MCF 10A (cell line): ENCODE data around the gene CEP112. TPM values are rescaled to one million over a fixed set of nuclear protein-coding genes. Genes with fewer than 3 reads are reported as not detected.
A peak's percentile ranks its signal among the peaks of the same experiment; 100 is the strongest.

ENCODE experiments used
- BruUV-seq: library from RNA; stranded (reverse); fragments of 400-500 nt; replicated peaks from 2 replicates; lab custom pipeline; 2021; lab: Mats Ljungman, UMichigan
- CTCF ChIA-PET: fragments of 300-600 bp; sonication (Branson Sonifier 250); formaldehyde crosslinking; extraction: SDS; loops from one replicate; lab custom pipeline; 2021; ENCODE audit warnings: antibody characterized with exemption, inconsistent platforms; lab: Yijun Ruan, JAX
- POLR2A ChIA-PET: fragments of 300-600, 350-650 bp; sonication (Branson Sonifier 250); formaldehyde crosslinking; extraction: SDS; loops from one replicate; lab custom pipeline; 2020; ENCODE audit warnings: antibody characterized with exemption, inconsistent platforms; lab: Yijun Ruan, JAX
- DNase-seq: peaks from one replicate; pipeline ENCODE4 v3.0.0-alpha.2; 2018; ENCODE audit not compliant: unreplicated experiment
- H3K27ac Mint-ChIP-seq: one replicate; pipeline ENCODE4 v1.8.0; 2022; ENCODE audit warnings: mild to moderate bottlenecking, low read depth, mixed read lengths; ENCODE audit not compliant: unreplicated experiment
- H3K27me3 Mint-ChIP-seq: one replicate; pipeline ENCODE4 v1.8.0; 2022; ENCODE audit warnings: mixed read lengths; ENCODE audit not compliant: insufficient read depth, unreplicated experiment
- H3K36me3 Mint-ChIP-seq: one replicate; pipeline ENCODE4 v1.8.0; 2022; ENCODE audit warnings: mild to moderate bottlenecking, moderate library complexity, mixed read lengths; ENCODE audit not compliant: insufficient read depth, unreplicated experiment
- H3K4me1 Mint-ChIP-seq: one replicate; pipeline ENCODE4 v1.8.0; 2022; ENCODE audit warnings: mixed read lengths; ENCODE audit not compliant: insufficient read depth, unreplicated experiment
- H3K4me3 Mint-ChIP-seq: one replicate; pipeline ENCODE4 v1.8.0; 2022; ENCODE audit warnings: mild to moderate bottlenecking, moderate library complexity, mixed read lengths; ENCODE audit not compliant: unreplicated experiment
- H3K9me3 Mint-ChIP-seq: one replicate; pipeline ENCODE4 v1.8.0; 2022; ENCODE audit warnings: mixed read lengths; ENCODE audit not compliant: unreplicated experiment
- CTCF ChIP-seq: fragments of 200-600 bp; IDR thresholded peaks from one replicate; pipeline ENCODE4 v1.8.0; 2022; ENCODE audit warnings: antibody characterized with exemption, mild to moderate bottlenecking; ENCODE audit not compliant: unreplicated experiment
- intact Hi-C: fragments of 100-400 bp; cut with micrococcal nuclease; formaldehyde crosslinking; loops from 2 replicates; pipeline ENCODE4 v1.14.1; 2022
- total RNA-seq: library from RNA; stranded (reverse); gene quantifications from 2 replicates; pipeline ENCODE4 v1.2.3, GENCODE V29; 2022

The CEP112 gene
- total RNA-seq, 1 experiment from 2014 or later: 8.1 TPM

- Mint-ChIP-seq H3K4me1 (no peaks in the 10 kb centered on the region), H3K27ac (no peak overlapping the region), H3K27me3 (no peaks in the 10 kb centered on the region), H3K4me3 (no peak overlapping the region), H3K36me3 (no peaks in the 10 kb centered on the region), H3K9me3 (no peaks in the 10 kb centered on the region)
- ChIA-PET CTCF (interaction anchor here (0.6 kb wide), 1 partner anchor 235 kb away, joined by 3 read pairs; no protein-coding TSS in a partner anchor), POLR2A (interaction anchor here (0.6 kb wide), 1 partner anchor 133 kb away, joined by 3 read pairs; no protein-coding TSS in a partner anchor)
- no peak for DNase-seq
- intact Hi-C loops: no loop called here
- no TSS peak for BruUV-seq
- no peak for TF ChIP-seq CTCF
These were observed 501.2 kb downstream of the CEP112 start for GRCh38 chr17:65690626-65691310.

- BruUV-seq: no TSS peak
- CTCF ChIA-PET: no interaction called here
- TF ChIP-seq CTCF: no peak
- Mint-ChIP-seq H3K4me3 (no peak overlapping the region), H3K36me3 (no peaks in the 10 kb centered on the region), H3K9me3 (no peaks in the 10 kb centered on the region), H3K27me3 (no peaks in the 10 kb centered on the region), H3K4me1 (no peaks in the 10 kb centered on the region), H3K27ac (no peak overlapping the region)
- DNase-seq: no peak
- intact Hi-C loops: no loop called here
- POLR2A ChIA-PET: no interaction called here
These were observed 503.6 kb downstream of the CEP112 start for GRCh38 chr17:65688307-65688706.

GRCh38 chr17:65685110-65685509 lies 506.8 kb downstream of the CEP112 start:
- no peaks in the 10 kb centered on the region for H3K9me3 Mint-ChIP-seq
- H3K27ac Mint-ChIP-seq: no peak overlapping the region
- BruUV-seq: no TSS peak
- H3K4me3 Mint-ChIP-seq: no peak overlapping the region
- DNase-seq: no peak
- peaks cover 5% of the 10 kb centered on the region for H3K4me1 Mint-ChIP-seq
- H3K36me3 Mint-ChIP-seq: no peaks in the 10 kb centered on the region
- POLR2A ChIA-PET: interaction anchor here (0.5 kb wide), 1 partner anchor 66 kb away, joined by 3 read pairs; no protein-coding TSS in a partner anchor
- no peak for TF ChIP-seq CTCF
- CTCF ChIA-PET: no interaction called here
- no peaks in the 10 kb centered on the region for H3K27me3 Mint-ChIP-seq
- intact Hi-C loops: no loop called here

- intact Hi-C loops: no loop called here
- DNase-seq: peak; percentile 14
- ChIA-PET POLR2A (no interaction called here), CTCF (no interaction called here)
- peaks cover 5% of the 10 kb centered on the region for H3K4me1 Mint-ChIP-seq
- no peak for TF ChIP-seq CTCF
- no peaks in the 10 kb centered on the region for H3K27me3 Mint-ChIP-seq
- no peaks in the 10 kb centered on the region for H3K36me3 Mint-ChIP-seq
- no peak overlapping the region for H3K27ac Mint-ChIP-seq
- H3K9me3 Mint-ChIP-seq: no peaks in the 10 kb centered on the region
- BruUV-seq: no TSS peak
- H3K4me3 Mint-ChIP-seq: no peak overlapping the region
These were observed 507.3 kb downstream of the CEP112 start for GRCh38 chr17:65684631-65685030.
